Choroid plexus epithelial cell (primary cell): ENCODE data around the gene S100A2.

ENCODE experiments used
- DNase-seq: peaks from one replicate; pipeline ENCODE4 v3.0.0-alpha.2; 2010; ENCODE audit warnings: low read depth
- H3K4me3 ChIP-seq: 2 replicates; pipeline ENCODE4 v1.5.1; 2011; ENCODE audit warnings: low read depth, mild to moderate bottlenecking, control low read depth, low read length, moderate library complexity
- TF ChIP-seq, protein P1 (sequence below): conservative IDR thresholded peaks from 2 replicates; pipeline ENCODE4 v1.5.1; 2011; ENCODE audit warnings: low read depth, mild to moderate bottlenecking, control low read depth, inconsistent platforms, low read length, moderate library complexity

S100A2 gene

DNA sequence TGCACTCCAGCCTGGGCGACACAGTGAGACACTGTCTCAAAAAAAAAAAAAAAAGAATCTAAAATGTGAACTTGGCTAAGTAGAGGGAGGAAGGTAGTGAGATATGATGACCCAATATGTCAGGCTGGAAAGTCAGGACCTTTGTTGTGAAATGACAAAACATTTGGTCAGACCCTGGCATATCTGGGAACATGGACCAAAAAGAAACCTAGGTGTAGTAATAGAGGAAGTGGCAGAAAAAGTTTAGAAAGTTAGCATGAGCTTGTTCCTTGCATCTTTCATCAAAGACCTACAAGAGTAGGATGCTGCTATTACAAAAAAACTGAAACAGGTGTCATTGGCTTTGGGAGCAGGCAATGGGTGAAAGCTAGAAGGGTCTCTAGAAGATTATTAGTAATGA lies 9.3 kb downstream of the S100A2 start:
- H3K4me3 ChIP-seq = no peak overlapping the region
- DNase-seq = no peak
- TF ChIP-seq, protein P1, sequence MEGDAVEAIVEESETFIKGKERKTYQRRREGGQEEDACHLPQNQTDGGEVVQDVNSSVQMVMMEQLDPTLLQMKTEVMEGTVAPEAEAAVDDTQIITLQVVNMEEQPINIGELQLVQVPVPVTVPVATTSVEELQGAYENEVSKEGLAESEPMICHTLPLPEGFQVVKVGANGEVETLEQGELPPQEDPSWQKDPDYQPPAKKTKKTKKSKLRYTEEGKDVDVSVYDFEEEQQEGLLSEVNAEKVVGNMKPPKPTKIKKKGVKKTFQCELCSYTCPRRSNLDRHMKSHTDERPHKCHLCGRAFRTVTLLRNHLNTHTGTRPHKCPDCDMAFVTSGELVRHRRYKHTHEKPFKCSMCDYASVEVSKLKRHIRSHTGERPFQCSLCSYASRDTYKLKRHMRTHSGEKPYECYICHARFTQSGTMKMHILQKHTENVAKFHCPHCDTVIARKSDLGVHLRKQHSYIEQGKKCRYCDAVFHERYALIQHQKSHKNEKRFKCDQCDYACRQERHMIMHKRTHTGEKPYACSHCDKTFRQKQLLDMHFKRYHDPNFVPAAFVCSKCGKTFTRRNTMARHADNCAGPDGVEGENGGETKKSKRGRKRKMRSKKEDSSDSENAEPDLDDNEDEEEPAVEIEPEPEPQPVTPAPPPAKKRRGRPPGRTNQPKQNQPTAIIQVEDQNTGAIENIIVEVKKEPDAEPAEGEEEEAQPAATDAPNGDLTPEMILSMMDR = no peak

DNA sequence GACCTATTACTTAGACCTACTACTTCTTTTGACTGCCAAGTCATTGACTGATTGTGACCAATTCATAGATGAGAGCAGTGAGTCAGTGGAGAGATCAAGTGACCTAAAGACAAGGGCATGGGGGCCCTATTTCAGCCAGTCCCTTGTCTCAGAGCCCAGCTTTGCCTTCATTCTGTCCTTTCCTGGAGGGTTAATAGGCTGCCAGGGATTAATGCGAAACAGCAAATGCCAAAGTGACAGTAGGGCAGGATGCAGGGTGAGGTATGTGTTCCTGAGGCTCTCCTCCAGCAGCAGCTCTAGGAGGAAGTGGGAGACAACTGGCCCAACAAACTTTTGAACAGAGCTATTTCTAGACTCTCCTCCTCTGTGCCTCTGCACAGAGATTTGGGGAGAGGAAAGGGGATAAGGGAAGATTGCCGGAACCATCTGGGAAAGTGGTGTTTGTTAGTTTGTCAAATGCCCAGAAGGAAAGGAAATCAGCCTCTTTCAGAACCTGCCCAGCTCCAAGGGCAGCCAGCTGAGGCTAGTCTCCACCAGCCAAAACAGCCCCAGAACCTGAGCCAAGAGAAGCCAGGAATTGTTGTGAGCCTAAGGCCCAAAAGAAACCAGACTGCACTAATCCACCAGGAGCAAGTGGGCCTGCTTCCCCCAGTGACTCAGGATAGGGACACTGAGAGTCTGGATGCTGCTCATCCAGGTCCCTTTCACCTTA lies 11.7 kb downstream of the S100A2 start:
- TF ChIP-seq, protein P1 = no peak
- H3K4me3 ChIP-seq = no peak overlapping the region
- DNase-seq = no peak

DNA sequence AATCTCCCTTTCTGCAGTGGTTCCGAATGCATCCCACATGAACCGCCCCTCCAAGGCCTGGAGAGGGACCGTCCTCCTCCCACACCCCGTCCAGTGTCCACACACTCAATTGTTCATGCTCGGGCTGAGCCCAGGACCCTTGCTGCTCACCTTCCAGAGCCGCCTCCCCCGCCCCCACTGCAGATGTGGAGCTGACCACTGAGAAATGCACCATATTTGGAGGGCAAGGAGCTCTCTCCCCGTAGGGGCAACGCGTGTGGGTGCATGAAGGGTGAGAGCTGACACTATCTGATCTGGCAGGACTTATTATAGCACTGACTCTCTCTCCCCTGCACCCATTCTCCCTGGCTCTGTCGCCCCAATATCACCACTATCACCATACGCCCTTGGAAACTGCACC lies 12.5 kb downstream of the S100A2 start:
- no peak overlapping the region for H3K4me3 ChIP-seq
- no peak for DNase-seq
- TF ChIP-seq, protein P1 = no peak

DNA sequence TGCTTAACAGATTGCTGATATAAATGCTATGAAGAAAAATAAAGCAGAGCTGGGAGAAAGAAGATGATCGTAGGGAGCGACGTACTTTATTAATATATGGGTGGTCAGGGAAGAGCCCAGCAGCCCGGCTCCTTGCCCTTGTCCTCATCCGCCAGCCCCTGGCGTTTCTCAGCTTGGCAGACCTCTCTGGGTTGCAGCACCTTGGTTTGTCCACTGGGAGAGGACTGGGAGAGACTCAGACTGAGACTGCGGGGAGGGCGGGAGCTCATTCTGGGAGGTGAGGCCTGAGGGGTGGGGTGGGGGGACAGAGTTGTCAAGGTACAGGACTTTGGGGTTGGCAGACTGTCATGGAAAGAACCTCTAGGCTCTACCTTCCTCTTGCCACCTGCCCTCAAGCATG lies 13.3 kb downstream of the S100A2 start:
- H3K4me3 ChIP-seq = no peak overlapping the region
- no peak for DNase-seq
- TF ChIP-seq, protein P1 = no peak

DNA sequence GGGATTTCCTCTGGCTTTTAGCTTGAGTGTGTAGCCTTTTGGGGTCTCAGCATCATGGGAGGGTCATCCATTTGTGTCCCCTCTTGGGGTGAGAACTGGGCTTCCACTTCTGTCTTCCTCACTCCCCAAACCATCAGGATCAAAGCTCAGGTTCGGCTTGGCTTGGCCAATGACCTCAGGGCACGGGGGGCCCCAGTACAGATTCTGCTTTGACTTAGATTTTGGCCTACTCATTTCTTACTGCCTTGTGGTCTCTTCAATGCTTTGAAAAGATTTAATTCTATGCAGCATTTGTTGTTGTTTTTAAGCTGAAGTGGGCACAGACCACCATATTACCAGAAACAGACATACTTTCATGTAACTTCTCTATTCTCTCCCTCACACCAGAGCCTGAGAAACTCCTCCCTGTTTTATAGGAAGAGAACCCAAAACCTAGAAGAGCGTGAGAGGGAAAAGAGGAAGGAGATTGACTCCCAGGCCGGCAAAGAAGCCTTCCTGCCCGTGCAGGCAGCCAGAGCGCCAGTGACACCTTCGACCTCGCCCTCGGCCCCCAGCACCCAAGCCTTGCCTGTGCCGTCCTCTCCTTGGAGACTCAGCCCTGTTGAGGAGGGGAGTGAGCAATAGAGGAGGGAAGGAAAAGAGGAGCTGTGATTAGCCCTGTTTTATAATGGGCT lies 14.7 kb downstream of the S100A2 start:
- DNase-seq = no peak
- TF ChIP-seq, protein P1 = no peak
- no peak overlapping the region for H3K4me3 ChIP-seq

DNA sequence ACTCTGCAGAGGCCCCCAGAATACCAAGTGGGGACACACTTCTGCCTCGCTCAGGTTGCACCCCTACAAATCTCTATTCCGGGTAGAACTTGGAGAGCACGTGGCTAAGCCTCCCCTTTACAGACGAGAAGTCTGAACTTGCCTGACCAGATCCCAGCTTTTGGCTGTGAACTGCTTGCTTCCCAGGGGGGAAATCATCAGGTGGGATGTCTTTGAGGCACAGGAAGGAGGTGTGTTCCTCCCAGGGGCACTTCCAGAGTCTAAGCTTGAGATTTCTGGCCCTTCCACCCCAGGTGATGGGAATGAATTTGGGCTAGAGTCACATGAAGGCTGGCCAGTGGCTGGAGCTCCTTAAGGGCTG lies 15.3 kb downstream of the S100A2 start:
- no peak overlapping the region for H3K4me3 ChIP-seq
- TF ChIP-seq, protein P1 = no peak
- no peak for DNase-seq
